ENCODE measurements around the gene ME3.
A peak's percentile ranks its signal among the peaks of the same experiment; 100 is the strongest.

Gene ME3

GRCh38 chr11:86692746-86693145 is 20.3 kb upstream of the ME3 start:
- DNase-seq (ENCODE audit: low read depth in 3 of 3): no peak

DNA sequence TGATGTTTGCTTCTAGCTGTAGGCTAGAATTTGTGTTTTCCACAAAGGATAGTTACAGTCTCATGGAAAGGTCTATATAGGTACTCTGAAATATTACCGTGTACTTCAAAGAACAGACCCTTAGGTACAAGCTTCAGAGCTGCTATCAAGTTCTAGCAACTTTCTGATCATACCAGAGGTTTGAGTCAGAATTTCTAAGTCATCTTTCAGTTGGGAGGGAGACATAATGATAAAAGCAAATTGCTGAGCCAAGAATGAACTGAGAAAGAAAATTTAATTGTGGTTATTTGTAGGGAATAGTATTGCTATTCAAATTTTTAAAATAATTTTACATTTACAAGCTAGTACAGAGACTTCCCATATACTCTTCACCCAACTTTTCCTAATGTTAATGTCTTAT is 19.9 kb upstream of the ME3 start:
- DNase-seq (ENCODE audit: low read depth in 3 of 3): no peak

- DNase-seq (ENCODE audit: low read depth in 3 of 3): no peak
Measured at GRCh38 chr11:86688398-86689179, 16.2 kb upstream of the ME3 start.

DNA sequence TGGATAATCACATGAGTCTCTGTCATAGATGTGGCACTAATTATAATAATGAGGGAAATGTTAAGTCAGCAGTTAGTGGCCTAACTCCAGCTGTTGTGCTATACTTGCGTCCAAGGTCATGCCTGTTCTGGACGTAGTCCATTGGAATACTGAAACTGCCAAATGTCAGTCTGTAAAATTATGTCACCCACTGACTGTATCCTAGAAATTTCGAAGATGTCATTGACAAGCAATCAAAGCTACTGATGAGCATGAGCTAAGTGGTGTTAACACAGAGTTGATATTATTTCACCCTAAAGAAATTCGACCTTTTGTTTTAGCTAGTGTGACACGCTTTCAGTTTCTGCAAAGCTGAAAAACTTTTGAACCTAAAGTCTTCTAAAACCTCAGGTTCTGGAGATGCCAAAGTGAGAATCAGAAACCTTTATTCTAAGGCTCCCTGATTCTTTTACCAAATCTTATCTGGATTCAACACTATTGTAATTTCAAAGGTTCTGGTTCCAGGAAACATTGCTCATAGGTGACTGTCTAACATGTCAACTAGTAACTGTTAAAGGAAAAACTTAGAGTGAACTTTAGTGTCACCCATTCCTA is 14.9 kb upstream of the ME3 start:
- no peak for DNase-seq (ENCODE audit: low read depth in 3 of 3)

- no peak for DNase-seq (ENCODE audit: low read depth in 3 of 3)
Measured at GRCh38 chr11:86686531-86686930, 14.1 kb upstream of the ME3 start.

DNA sequence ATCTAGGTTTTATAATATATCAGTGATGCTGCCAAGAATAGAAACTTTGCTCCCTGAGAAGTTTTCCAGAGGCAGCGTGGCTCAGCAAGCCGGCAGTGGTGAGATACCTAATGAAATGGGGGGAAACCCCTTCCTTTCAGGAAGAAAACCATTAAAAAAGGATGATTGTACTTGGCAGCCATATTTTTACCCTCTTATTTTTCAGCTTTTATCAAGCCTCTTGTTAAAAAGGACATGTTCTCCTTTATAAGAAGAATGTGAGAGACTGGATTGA is 9.0 kb upstream of the ME3 start:
- DNase-seq (ENCODE audit: low read depth in 3 of 3): no peak

DNA sequence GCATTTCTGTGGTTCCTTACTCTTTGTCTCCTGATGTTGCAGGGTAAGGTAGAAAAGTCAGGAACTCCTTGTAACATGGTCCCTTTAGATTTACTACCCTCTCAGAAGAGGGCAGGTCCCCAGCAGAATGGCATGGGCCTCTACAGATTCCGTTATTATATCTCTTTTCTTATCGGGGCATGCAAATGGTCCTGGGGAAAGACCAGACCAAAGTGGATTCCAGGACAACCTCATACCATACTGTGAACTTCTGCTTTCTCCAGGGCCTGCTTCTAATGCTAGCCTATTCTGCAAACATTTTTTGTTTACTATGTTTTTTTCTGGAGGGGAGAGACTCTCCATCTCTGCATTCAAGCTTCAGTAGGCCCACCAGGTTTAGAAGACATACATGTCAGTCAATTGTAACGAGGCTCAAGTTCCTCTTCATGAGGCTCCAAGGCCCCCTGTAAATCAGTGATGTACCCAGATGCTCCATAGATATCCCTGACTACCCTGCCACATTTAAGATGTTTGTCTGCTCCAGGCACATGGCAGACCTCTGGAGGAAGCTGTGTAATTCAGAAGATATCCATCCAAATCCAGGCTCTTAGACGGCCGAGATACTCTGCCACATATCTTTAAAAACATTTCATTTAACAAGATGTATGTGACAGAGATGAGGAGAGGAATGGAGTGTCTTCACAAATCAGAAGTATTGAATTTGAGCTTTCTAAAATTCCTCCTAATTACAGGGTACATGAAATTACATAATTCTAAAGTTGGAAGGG is 8.5 kb upstream of the ME3 start:
- no peak for DNase-seq (ENCODE audit: low read depth in 3 of 3)

DNA sequence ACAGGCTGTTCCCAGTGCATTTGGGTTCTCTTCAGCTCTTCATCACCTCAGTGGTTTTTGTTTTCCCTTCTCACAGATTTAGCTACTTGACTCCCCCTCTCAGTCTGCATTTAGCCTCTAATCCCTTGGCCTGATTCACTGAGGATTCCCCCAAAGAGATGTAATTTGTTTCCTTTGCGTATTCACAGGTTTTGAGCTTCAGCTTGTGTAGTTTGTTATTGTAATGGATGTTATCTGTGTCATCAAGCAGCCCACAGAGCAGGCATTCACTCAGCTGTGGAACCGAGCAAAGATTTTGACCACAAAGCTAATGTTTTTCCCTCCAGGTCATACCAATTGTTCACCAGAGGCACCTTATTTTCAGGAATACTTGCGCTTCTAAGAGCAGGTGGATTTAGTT is 6.4 kb upstream of the ME3 start:
- DNase-seq (ENCODE audit: low read depth in 3 of 3): no peak

DNA sequence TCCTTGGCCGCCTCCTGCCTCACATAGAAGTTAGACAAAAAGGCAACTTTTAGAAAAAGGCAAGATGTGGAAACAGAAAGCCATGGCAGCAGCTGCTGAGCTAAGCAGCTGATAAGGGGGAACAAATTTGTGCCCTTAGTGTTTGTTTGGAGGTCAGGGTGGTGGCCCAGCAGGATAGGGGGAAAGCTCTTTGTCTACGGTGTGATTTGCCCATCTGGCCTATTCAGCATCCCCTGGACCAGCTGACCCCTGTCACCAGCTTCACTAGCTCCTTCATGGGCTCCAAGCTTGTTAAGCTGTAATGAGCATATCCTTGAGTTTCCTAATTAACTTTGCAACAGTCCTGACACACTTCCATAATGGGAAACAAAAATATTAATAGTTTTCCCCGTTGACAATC is 5.9 kb upstream of the ME3 start:
- DNase-seq (ENCODE audit: low read depth in 3 of 3): no peak

GRCh38 chr11:86676533-86677154 is 4.2 kb upstream of the ME3 start:
- no peak for DNase-seq (ENCODE audit: low read depth in 3 of 3)

- DNase-seq (ENCODE audit: low read depth in 3 of 3): no peak
Measured at GRCh38 chr11:86676010-86676409, 3.6 kb upstream of the ME3 start.

DNA sequence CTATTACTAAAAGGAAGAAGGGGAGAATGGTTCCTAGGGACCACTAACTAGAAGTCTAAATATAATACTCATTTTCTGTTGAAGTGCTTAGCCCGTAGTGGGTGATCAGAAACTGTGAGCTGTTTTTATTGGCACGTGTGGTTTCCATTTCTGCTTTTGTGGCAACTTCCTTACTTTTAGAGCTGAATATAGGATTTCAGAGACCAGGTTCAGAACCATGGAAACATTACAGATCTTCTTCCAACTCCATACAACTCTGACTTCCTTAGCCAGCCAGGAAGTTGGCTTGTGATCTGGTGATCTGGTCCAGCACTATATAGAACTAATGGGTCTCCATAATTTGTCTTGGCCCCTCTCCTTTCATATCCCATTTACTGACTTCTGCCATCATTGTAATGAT is 2.6 kb upstream of the ME3 start:
- DNase-seq (ENCODE audit: low read depth in 3 of 3): no peak

GRCh38 chr11:86673872-86674750 is 1.7 kb upstream of the ME3 start:
- no peak for DNase-seq (ENCODE audit: low read depth in 3 of 3)

- DNase-seq (ENCODE audit: low read depth in 3 of 3): no peak
Measured at GRCh38 chr11:86673055-86673843, 833 bp upstream of the ME3 start.

GRCh38 chr11:86671531-86672006 is 847 bp downstream of the ME3 start:
- DNase-seq (ENCODE audit: low read depth in 3 of 3): peak in 2 of 3 experiments; percentile 2 to 36

DNA sequence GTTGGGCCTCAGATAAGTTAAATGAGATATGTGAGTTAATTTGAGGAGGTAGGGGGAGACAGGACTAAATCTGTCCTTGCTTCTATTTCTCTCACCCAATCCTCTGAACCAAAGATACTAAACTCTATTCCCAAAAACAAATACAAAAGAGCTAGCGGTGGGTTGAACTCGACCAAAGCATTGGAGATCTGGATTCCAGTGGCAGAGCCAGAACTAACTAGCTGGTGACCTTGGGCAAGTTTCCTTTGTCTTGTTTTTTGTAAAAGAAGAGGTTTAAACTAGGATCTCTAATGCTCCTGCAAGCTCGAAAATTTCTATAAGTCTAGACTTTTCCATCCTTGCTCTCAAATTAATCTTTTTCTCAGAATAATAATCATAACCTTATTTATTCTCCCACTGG is 1.5 kb downstream of the ME3 start:
- DNase-seq (ENCODE audit: low read depth in 3 of 3): no peak

DNA sequence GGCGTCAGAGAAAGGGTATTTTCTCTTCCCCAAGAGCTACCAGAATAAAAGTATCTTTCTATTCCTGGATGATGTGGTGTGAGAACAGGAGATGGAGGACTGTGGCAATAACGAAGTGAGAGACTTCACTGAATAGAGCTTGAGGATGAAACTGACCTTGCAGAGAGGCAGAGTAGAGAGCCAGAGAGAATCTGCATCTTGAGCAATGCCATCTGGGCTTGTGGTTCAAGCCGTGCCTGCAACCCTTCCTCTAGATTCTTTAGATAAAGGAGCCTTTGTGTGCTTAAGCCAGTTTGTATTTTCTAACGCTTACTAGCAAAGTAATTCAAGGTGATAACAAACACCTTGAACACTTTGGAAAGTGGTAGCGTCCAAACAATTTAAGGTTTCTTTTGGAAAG is 2.2 kb downstream of the ME3 start:
- DNase-seq (ENCODE audit: low read depth in 3 of 3): no peak

DNA sequence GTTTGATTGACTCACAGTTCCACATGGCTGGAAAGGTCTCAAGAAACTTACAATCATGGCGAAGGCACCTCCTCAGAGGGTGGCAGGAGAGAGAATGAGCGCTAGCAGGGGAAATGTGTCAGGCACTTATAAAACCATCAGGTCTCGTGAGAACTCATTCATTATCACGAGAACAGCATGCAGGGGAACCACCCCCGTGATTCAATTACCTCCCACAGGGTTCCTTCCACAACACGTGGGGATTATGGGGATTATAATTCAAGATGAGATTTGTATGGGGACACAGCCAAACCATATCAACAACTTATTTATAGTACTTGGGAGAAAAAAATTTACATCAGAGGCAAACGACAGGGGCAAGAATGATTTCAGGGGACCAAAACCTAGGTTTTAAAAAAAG is 3.0 kb downstream of the ME3 start:
- no peak for DNase-seq (ENCODE audit: low read depth in 3 of 3)

DNA sequence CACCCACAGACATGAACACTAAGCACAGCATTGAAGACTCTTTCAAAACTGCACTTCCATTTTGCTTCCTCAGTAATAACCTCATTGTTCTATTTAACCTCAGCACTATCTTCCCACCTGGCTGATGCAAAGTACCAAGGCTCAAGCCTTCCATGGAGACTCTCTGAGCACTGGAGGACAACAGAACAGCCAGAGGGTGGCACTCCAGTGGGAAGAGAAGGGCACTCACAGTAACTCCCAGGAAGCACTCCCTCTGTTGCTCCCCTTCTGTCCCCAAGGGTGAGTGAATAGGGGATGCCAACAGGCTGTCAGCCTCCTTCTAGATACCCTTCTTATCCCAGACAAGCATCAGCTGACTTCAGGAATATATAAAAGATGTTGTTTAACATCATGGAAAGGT is 3.5 kb downstream of the ME3 start:
- DNase-seq (ENCODE audit: low read depth in 3 of 3): no peak

- DNase-seq (ENCODE audit: low read depth in 3 of 3): no peak
Measured at GRCh38 chr11:86666193-86666592, 6.2 kb downstream of the ME3 start.

DNA sequence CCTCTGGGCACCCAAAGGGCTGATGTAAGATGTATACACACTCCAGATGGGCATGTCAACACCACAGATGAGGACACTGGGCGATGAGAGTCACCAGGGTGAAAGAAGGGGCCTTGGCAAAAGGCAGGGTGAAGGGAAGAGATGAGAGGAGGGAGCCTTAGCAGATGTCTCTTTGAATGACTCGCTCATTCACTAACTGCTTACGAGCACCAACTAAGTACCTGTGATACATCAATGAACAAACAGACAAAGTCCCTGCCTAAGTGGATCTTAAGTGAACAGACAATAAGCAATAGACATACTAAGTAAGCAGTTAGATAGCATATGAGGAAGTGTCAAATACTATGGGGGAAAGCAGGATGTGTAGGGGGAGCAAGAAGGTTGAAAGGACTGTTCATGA is 7.5 kb downstream of the ME3 start:
- no peak for DNase-seq (ENCODE audit: low read depth in 3 of 3)

Measured in stimulated activated CD4-positive, alpha-beta T cell treated with anti-CD3 and anti-CD28 coated beads, TNF-alpha, amount 100 ng/mL, for 4 hours (primary cell).